Stimulated activated CD4-positive, alpha-beta T cell treated with anti-CD3 and anti-CD28 coated beads, Interleukin-2, amount 100 ng/mL, for 4 hours (primary cell): ENCODE measurements around the gene E2F6.

Experiments used
- DNase-seq: peaks from one replicate; pipeline ENCODE4 v3.0.0-alpha.2; 2020; ENCODE audit warnings: low read depth

Gene E2F6

GRCh38 chr2:11492720-11493119, 26.8 kb upstream of the E2F6 start:
- no peak for DNase-seq

DNA sequence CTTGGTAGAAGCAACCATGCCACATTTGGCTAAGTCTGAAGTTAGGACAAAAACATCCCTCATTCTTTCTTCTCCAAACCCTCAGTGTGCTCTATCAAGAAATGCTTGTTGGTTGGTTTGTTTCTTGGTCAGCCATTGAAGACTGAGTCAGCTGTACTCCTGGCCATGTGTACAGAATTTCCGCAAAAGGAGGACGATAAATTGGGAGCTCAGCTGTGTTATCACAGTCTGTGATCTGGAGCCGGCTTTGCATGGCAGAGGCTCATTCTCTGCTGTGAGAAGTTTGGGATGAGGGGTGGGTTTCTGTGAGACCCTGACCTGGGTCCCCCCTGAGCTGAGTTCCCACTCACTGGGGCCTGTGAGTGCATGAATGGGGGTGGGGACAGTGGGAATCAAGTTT, 26.3 kb upstream of the E2F6 start:
- DNase-seq: no peak

DNA sequence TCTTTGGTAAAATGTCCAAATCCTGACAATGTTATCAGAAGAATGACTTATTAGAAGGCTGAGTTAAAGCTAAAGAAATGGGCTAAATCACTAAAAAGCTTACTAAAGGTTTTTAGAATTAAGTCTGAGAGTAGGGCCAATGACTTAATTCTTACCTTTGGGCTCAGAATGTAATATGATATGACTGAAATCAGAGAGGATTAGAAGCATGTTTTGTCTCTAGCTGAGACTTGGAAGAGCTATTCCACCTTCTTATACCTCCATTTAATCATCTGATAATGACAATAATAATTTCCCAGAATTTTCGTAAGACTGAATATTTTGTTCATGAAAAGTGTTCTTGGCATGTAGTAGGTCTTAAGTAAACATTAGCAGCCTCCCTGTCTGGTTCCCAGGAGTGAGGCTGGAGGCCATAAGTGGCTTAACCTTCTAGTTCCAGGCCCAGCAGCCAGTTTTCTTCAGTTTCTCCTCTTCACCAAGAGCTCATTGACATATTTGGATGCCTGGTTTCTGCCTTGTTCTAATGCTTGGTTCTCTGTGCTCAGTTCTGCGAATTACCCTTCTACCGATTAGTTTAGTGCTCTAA, 25.5 kb upstream of the E2F6 start:
- no peak for DNase-seq

- no peak for DNase-seq
Measured at GRCh38 chr2:11490194-11490593, 24.2 kb upstream of the E2F6 start.

DNA sequence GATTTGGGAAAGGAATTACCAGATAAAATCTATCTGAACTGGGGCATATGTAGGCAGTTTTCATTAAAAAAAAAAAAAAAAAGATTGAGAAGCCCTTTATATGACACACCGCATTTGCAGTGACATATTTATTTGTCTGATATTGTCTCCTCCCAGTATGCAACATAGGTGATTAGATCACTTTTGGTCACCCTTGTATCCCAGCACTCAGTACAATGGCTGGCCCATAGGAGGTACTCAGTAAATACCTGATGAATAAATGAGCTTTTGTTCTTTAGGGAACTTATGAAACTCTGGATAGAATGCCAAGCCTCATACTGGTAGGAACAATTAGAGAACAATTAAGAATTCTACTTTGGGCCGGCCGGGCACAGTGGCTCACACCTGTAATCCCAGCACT, 22.8 kb upstream of the E2F6 start:
- no peak for DNase-seq

DNA sequence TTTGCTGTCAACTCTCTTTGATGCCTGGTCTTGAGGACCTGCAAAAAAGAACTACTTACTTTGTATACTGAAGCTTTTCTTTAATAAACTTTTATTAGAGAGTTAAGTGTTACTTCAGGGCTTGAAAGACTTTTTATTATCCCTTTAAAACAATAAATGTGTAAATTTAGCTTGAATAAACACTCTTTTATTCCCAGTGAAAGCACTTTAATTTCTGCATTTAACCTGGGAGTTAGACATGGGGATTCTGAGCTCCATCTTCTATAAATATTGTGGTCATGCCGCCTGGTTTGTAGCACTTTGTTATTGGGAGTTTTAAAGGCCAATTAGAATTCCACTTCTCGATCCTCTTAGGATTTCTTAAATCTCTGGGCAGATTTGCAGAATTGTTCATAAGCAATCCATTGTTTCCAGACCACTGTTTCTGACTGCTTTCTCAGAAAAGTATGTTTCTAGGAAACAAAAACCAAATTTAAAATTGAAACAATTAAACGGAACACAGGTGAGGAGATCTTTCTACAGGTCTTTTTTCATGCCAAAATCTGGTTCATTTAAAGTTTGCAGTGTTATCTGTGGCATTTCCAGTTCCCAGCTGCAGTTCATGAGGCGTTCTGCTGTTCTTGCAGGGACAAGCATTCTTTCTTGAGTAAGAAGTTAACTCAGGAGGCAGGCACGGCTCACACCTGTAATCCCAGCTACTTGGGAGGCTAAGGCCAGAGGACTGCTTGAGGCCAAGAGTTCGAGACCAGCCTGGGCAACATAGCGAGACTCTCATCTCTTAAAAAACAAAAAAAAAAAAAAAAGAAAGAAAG, 18.1 kb upstream of the E2F6 start:
- DNase-seq: no peak

DNA sequence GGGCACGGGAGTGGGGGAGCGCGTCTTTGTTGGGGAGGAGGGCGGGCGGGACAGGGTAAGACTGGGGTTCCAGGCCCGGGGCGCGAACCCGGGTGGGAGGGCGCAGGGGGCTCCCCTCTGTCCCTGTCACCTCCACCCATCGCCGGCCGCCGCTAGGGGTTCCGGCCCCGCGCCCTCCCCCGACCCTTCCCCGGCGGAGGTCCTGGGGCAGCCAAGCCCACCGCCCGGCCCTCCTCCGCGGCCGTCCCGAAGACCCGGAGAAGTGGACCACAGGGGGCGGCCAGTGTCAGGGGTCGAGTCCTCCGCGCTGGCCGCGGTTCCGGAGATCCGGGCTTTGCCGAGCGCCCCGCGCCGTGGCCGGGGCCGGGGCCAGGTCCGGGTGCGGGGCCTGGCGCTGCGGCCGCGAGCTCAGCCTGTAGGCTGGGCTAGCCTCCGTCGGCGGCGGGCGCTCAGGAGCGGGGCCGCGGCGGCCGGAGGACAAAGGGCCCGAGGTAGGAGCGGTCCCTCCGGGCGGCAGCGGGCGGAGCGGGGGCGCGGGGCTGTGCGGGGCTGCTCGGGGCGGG, 16.6 kb upstream of the E2F6 start:
- no peak for DNase-seq

DNA sequence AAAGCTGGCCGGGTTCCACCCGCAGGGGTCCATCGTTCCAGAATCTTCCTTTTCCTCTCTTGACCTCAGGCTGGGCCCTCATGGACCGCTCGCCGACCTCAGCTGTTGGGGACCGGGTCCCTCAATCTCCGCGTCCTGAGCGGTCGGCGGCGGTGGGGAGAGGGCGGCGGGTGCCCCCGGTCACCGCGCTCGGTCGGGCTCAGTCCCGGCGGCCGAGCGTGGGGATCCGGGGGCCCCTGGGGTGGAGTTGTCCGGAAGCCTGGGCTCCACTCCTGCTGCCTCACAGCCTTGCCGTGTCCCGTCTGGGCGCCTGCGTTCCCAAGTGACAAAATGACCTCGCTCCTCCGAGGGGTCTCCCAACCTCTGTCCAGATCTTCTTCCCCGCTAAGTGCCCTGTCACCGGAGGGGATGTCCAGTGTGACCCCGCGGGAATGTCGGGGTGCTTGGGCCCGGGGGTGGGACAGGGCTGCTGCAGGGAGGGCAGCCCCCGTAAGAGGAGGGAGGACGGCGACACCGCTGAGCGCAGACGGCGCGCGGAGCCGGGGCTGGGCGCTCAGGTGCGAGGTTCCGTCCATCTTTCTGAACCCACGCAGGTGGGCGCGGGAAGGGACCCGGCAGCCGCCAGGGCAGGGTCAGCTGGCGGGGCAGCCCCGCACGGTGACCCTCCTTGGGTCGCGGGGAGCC, 16.0 kb upstream of the E2F6 start:
- DNase-seq: no peak

GRCh38 chr2:11481426-11481788, 15.4 kb upstream of the E2F6 start:
- DNase-seq: no peak

DNA sequence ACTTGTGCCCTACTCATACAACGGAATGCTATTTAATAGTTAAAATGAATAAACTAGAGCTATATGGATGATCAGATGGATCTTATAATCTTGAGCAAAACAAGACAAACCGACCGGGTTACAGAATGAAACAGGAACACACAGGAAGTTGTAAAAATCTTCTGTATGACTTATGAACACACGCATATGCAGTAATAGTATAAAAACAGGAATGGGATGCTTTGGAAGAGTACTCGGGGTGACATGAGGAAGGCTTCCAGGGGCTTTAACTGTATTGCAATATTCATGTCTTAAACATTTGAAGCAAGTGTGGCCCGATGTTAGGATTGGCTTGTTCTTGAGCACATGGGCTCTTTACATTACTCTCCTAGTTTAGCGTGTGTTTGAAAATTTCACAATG, 14.9 kb upstream of the E2F6 start:
- no peak for DNase-seq

DNA sequence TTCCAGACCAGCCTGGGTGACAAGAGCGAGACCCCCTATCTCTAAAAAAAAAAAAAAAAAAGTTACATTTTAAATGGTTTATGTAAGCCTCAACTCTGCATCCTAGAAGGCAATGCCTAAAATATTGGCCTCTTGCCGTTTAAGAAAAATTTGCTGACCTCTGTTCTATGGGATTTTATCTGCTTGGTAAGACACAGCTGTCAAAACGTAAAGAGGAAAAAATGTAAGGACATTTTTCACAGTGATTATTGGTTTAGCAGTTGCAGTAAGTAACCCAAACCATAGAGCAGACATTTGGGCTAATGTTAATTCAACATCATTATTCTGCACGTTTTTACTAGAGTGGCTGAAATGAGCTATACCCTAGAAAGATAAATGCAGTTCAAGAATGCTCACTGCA, 14.4 kb upstream of the E2F6 start:
- DNase-seq: no peak

- no peak for DNase-seq
Measured at GRCh38 chr2:11478899-11479605, 13.1 kb upstream of the E2F6 start.

DNA sequence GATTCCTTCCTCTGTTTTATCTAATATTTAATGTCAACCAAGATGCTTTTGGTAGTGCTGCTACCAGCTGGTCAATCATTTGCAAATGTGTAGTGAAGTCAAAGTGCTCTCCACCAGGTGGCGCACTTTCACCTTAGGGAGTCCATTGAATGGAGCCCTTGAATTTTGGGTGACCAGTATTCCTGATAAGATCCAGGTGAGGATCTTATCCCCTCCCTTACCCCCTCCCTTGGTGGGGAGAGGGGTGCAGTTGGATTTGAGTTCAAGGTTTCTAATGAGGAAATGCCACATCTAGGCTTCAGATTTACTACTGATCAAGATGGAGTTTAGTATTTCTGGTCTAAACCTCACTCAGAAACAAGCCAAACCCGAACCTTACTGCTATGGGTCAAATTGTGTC, 12.0 kb upstream of the E2F6 start:
- peak; percentile 73 for DNase-seq

DNA sequence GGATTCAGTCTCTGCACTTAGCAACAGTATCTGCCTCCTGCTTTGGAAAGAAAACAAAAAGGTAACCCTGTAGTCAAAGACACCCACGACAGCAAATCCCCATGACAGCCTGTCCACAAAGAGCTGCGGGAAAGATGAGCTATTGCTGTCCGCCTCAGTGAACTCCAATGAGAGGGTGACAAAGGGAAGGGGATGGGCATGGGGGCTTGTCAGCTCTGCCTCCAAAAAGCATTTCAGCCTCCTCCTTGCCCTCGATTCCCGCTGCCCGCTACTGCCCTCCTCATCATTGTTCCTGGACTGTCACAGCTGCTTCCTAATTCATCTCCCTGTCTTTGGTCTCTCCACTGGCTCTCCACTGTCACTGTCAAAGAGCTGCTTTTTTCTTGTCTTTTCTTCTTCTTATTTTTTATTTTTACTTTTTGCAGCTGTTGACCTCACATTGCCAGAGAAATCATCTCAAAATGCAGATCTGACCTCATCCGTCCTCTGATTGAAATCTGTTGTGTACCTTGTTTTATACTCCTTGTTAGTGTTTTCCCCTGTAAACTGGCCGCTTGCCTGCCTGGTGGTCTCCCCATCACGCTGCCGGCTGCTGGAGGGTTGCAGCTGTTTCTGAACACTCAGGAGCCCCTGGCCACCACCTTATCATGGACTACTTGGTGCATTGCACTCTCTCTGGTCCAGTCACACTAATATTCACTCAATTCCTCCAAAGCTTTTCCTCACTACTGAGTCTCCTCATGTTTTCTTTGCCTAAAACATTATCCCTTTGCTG, 7.9 kb upstream of the E2F6 start:
- DNase-seq: no peak

- DNase-seq: no peak
Measured at GRCh38 chr2:11467749-11468148, 1.8 kb upstream of the E2F6 start.

DNA sequence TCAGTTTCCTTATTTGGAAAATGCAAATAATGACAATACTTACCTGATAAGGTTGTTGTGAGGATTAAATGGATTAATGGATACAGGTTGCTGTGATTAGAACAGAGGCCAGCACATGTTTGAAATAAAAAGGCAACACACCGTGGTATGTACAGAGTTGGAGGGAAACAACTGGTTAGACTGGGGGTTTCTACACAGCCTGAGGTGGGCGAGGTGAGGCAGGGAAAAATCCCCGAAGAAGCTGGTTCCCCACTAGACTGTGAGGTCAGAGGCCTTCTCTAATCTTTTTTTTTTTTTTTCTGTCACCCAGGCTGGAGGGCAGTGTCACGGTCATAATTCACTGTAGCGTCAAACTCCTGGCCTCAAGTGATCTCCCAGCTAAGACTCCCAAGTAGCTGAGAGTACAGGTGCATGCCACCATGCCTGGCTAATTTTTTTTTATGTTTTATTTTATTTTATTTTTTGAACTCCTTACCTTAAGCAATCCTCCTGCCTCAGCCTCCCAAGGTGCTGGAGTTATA, 1.2 kb upstream of the E2F6 start:
- DNase-seq: no peak

DNA sequence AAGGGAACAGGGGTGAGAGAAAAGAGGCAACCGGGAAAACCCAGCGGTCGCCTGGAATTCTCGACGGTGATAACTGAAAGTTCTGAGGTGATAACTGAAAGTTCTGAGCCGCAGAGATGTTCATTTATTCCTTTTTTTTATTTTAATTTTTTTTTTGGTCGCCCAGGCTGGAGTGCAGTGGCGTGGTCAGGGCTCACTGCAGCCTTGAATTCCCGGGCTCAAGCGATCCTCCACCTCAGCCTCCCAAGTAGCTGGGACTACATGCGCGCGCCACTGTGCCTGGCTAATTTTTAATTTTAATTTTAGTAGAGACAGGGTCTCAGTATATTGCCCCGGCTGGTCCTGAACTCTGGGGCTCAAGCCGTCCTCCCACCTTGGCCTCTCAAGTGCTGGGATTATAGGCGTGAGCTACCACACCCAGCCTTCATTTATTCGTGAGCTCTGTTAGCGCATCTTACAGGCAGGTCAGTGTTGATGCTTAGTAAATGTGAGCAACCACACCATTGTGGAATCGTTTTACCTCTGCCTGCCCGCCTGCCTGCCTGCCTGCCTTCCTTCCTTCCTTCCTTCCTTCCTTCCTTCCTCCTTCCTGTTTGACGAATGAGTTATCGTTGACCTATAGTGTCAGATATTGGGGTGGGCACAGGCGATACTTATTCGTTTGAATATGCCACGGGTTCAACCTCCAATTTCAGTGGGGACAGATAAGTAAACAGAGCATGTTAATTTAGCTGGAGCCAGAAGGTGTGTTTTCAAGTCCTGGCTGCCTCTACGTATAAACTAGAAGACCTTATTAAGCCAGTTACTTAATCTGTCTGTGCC, 557 bp upstream of the E2F6 start:
- DNase-seq: no peak

DNA sequence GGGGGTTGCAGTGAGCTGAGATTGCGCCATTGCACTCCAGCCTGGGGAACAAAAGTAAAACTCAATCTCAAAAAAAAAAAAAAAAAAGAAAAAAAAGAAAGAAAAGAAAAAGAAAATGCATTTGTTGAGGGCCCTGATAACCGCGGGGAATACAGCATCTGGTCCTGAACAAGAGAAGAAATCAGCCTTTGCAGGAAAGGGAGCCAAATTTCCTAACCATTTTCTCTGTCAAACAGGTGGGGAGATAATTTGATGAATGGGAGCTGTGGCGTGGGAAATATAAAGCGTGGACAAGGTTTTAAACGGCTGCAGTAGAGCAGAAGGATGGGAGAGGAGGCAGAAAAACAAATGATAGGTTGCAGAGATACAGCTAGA, 864 bp downstream of the E2F6 start:
- no peak for DNase-seq

GRCh38 chr2:11459816-11460215, 6.1 kb downstream of the E2F6 start:
- no peak for DNase-seq

- DNase-seq: no peak
Measured at GRCh38 chr2:11458753-11459152, 7.2 kb downstream of the E2F6 start.

GRCh38 chr2:11457935-11458334, 8.0 kb downstream of the E2F6 start:
- DNase-seq: no peak
